Fibroblast of upper back skin (primary cell): ENCODE measurements around the gene FAM120C.

Source experiments
- DNase-seq: peaks from one replicate; pipeline ENCODE4 v3.0.0-alpha.2; 2013

Gene FAM120C

DNA sequence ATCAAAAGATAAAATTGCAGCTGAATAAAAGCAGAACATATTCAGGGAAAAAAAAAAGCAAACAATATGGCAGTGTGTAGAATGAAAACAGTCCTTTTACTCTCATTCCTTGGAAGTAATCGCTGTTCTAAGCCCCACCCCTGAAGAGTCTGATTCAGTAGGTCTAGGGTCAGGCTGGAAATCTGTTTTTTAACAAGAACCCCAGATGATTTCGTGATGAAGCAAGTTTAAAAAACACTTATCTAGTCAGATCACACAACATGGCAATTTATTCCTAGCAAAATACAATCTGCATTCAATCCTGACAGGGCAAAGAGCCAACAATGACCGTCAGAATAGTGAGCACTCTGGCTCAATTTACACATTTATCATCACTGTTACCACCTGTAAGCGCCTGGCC lies 16.1 kb downstream of the FAM120C start:
- DNase-seq = no peak

- no peak for DNase-seq
These were observed 25.5 kb downstream of the FAM120C start for GRCh38 chrX:54157561-54157960.

DNA sequence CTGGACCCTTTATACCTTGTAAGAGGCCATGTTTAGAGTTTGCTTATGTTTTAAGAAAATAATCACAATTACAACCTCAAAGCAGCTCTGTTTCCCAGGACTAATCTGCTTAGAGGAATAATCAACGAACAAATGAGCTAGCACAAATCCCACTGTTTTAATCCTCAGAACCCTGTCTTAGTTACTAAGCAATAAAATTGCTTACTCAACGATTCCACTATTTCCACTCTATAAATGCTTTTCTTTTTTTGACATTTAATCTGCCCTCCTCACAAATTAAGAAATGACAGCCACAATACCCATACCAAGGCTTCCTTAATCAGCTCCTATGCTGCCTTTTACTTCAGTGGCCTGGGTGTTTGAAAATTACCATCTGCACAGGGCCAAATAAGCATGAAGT lies 48.8 kb downstream of the FAM120C start:
- DNase-seq = no peak

DNA sequence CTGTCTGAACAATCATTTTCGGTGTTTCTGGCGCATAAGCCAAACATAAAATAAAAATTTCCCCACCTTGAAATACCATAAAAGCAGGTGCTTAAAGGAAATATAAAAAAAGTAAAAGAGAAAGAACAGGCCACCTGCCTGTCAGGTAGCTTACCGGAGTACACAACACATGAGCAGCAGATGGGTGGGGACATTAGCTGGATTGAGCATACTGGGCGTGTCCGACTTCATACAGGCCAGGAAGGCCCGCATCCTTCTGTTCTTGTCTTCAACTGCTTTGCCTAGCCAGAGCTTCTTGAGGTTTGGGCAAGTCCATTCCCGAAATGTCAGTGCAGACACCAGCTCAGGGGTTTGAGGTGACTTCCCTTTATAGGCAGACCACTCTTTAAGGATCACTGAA lies 66.7 kb downstream of the FAM120C start:
- DNase-seq = no peak

- DNase-seq = peak; percentile 47
These were observed 89.5 kb downstream of the FAM120C start for GRCh38 chrX:54093571-54093970.

GRCh38 chrX:54093159-54093558 lies 89.9 kb downstream of the FAM120C start:
- DNase-seq = no peak

DNA sequence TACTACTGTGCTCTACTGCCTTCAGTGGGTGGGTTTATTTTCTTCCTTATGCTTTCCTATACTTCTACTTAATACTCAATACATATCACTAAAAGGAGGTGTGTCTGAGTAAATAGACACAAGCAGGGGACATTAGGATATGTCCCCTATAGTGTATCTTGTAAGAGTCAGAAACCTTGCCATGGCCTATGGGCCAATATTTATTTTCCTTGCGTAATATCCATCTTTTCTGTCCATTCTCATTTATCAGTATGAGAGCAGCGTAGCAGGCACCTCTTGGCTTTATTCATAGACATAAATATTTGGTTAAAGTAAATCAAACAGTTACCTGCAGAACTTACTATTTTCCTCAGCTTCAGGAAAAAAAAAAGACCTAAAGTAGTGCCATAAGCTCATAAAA lies 92.2 kb downstream of the FAM120C start:
- DNase-seq = no peak

DNA sequence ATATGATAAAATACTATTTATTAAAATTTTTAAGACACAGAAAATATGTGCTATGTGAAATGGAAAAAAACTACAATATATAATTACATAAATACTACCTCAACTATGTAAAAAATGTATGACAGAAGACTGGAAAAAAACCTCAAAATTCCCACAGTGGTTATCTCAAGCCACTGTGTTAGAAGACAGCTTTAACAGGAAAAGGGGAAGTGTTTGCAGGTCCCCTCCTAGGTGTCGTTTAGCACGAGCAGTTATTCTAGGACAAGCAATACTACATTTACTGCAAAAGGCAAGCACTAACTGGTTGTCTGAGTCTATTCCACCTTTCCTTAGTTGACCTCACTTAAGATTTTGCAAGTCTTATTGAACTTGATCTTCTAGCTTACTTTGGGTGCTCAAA lies 93.9 kb downstream of the FAM120C start:
- DNase-seq = no peak

- no peak for DNase-seq
These were observed 95.4 kb downstream of the FAM120C start for GRCh38 chrX:54087661-54088060.

GRCh38 chrX:54085666-54086065 lies 97.4 kb downstream of the FAM120C start:
- DNase-seq = no peak

DNA sequence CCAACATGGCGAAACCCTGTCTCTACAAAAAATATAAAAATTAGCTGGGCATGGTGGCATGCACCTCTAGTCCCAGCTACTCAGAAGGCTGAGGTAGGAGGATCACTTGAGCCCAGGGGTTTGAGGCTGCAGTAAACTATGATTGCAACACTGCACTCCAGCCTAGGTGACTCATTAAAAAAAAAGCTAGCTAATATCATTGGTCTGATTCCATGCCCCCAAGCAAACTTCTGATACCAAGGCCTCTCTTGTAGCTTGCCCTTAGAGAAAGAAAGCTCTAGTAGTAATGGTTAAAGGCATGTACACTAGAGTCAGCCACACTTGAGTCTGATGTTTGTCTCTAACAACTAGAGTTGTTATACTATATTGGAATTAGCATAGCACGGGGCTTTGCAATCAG lies 106.2 kb downstream of the FAM120C start:
- DNase-seq = peak; percentile 37

- DNase-seq = no peak
These were observed 108.2 kb downstream of the FAM120C start for GRCh38 chrX:54074826-54075225.

DNA sequence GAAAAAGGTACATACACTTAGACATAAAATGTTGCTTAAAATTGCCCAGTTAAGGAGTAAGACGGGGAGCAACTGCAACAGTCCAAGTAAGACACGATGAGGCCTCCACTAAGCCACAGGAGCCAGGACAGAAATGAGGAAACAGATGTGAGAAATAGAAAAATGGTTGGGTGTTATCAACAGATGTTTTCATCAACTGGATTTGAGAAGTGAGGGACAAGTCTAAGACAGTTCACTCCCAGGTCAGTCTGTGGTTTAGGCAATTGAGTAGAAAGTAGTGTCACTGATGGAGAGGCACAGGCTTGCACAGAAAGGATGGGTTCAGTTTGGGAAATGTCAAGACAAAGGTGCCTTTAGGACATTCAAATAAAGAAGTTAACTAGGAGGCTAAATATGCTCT lies 115.3 kb downstream of the FAM120C start:
- no peak for DNase-seq

- DNase-seq = peak; percentile 36
These were observed 116.2 kb downstream of the FAM120C start for GRCh38 chrX:54066841-54067240.

DNA sequence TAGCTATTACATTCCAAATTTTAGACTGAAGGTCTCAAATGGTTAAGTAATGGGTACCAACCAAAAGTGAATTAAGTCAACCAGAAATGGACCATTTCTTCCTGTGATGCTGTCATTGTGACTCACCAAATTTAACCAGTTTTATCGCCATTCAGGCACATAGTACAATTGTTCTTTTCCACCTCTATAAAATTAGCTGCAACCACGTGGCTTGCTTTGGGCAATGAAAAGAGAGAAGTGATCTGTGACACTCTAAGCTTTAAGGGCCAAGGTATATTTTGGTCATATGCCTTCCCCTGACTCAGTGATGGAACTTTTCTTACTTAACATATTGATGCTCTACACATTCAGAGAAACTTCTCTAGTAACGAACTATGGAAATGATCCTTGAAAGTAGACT lies 118.5 kb downstream of the FAM120C start:
- no peak for DNase-seq

DNA sequence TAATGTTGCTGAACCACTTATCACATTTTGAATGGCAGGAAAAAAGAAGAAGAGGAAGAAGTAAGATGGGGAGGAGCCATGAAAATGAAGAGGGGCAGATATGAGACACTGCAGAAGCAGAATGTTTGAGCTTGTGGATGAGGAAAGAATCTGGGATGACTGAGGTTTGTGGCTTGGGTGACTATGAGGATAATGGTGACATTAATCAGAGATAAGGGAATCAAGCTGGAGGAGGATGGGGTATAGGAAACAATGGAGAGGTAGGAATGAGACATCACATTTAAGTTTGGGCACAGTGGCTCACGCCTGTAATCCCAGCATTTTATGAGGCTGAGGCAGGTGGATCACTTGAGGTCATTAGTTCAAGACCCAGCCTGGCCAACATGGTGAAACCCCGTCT lies 119.7 kb downstream of the FAM120C start:
- no peak for DNase-seq

DNA sequence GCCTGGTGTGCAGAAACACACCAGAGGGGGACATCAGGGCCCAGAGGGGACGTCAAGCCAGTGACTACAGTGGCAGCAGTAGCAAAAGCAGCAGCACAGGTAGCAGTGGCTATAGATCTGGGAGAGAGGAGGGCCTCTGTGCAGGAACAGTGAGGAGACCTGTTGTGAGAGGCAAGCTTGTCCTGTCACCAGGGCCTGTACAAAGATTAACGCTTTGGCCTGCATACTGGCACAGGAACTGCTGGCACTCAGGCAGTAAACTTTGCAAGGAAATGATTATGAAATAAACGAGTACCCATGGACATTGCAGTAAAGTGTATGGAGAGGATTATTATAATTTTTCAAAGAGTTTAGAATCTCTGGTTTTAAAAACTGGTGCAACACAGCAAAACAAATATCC lies 133.3 kb downstream of the FAM120C start:
- no peak for DNase-seq

- DNase-seq = no peak
These were observed 134.6 kb downstream of the FAM120C start for GRCh38 chrX:54048412-54048811.

DNA sequence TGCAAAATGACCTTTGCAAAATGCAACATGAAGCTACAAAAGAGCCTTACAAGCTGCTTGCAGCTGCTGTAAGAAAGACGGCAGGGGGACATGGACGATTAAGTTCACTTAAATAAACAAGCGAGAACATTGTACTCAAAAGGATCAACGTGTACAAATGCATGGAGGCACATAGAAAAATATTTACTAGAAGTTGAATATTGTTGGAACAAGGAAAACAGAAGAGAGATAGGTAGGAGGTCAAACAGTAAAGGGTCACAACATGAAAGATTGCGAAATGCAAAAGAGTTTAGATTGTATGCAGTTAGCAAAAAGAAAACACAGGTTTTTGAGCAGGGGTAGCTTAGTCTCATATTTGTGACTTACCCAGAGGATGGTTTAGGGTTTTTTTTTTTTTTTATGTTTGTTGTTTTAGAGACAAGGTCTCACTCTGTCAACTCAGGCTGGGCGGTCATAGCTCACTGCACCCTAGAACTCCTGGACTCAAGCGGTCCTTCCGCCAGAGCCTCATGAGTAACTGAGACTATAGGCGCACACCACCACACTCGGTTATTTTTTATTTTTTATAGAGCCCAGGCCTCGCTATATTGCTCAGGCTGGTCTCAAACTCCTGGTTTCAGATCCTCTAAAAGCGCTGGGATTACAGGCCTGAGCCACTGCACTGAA lies 137.4 kb downstream of the FAM120C start:
- DNase-seq = no peak

DNA sequence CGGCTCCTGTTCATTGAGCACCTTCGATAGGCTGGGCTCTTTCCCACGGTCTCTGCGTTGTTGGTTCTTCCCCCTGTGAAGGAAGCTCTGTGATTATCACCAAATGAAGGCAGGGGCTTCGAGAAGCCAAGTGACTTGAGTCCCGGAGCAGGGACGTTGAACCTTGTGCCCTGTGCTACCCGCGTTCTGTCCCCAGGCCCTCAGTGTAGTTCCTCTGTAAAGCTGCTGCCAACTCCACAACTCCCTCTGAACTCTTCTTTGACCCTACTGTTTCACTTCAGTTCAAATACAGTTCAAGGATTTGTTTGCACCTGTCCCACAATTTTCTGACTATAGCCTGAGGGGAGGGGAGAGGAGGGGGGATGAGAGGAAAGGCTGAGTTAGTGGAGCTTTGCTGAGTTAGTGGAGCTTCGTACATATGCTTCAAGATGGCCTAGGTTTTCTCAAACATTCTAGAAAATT lies 138.1 kb downstream of the FAM120C start:
- no peak for DNase-seq

DNA sequence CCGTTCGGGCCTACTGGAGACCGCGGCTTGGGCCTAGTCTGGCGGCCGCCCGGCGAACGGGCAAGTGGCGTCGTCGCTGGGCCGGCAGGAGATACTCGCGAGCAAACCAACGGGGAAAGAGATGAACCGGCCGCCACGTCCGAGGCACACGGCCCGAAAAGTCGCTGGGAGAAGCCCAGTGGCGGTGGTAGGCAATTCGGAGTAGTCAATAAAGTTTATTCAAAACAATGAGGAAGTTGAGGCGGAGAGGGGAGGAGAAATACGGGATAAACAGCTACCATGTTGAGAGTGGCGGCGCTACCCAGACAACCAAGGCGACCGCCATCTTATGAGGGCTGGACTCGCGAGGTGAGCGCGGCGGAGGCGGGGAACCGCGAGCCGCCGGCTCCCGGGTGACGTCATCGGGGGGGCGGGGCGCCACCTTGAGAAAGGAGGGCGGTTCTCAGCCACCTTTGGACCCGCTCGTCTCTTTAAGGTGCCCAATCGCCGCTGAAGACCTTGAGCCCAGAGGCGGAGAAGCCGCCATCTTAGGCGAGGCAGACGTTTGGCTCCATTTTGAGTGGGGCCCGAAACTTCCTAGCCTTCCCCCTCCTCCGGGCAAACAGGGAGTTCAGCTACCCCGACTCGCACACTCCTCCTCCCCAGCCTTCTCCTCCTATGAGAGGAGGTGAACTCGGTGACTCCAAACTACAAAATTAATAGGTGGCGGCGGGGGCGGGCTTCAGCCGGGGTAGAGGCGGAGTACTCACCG lies 138.8 kb downstream of the FAM120C start, which contains the start of gene PHF8:
Gene PHF8 (minus strand): TSS at position 348 of the 751 bp plus-strand sequence. CDS start 1,745 bp downstream, outside the sequence.
- DNase-seq = peak; percentile 94

- peak; percentile 10 for DNase-seq
These were observed 139.4 kb downstream of the FAM120C start for GRCh38 chrX:54043541-54044125.

- no peak for DNase-seq
These were observed 140.0 kb downstream of the FAM120C start for GRCh38 chrX:54043056-54043455.

GRCh38 chrX:54042609-54043021 lies 140.4 kb downstream of the FAM120C start:
- DNase-seq = peak; percentile 67
